Endothelial cell of umbilical vein (primary cell): ENCODE results near the gene CACNA2D3. TPM values are rescaled to one million over a fixed set of nuclear protein-coding genes. Genes with fewer than 3 reads are reported as not detected.

Experiments used
- BruUV-seq: library from RNA; stranded (reverse); fragments of 400-500 nt; replicated peaks from 2 replicates; lab custom pipeline; 2021; lab: Mats Ljungman, UMichigan
- CTCF ChIA-PET: fragments of 300-600, 350-600 bp; sonication (Branson Sonifier 250); formaldehyde crosslinking; loops from one replicate; lab custom pipeline; 2021; ENCODE audit warnings: antibody characterized with exemption, inconsistent platforms; lab: Charles Lee
- POLR2A ChIA-PET: fragments of 300-600, 350-600 bp; sonication (Branson Sonifier 250); formaldehyde crosslinking; loops from one replicate; lab custom pipeline; 2021; ENCODE audit warnings: antibody characterized with exemption, inconsistent platforms; lab: Charles Lee
- DNase-seq: peaks from one replicate; pipeline ENCODE4 v3.0.0-alpha.2; 2011; ENCODE audit warnings: low read depth, low spot score
- FAIRE-seq: peaks from 2 replicates; lab custom pipeline; 2011; peaks lifted over from hg19 to GRCh38; lab: Jason Lieb, UNC
- H2AFZ ChIP-seq: 2 replicates; pipeline ENCODE4 v1.6.0; 2012; ENCODE audit warnings: low read depth, low read length, control low read depth, inconsistent platforms
- H3K27ac ChIP-seq: 2 replicates; pipeline ENCODE4 v1.5.1; 2011; ENCODE audit warnings: low read depth, mild to moderate bottlenecking, control low read depth, low read length, moderate library complexity; ENCODE audit not compliant: insufficient read depth
- H3K27me3 ChIP-seq, 2 experiments: 2 replicates each; pipeline versions ENCODE4 v1.6.0 to v1.6.1; 2011; ENCODE audit warnings: low read length in 2 of 2, mixed read lengths in 1 of 2; ENCODE audit not compliant: control insufficient read depth in 2 of 2, insufficient read depth in 2 of 2
- H3K36me3 ChIP-seq, 2 experiments: 2 replicates in 1 of 2; 3 replicates in 1 of 2; pipeline ENCODE4 v1.5.1; 2011; ENCODE audit warnings: low read length in 2 of 2, mild to moderate bottlenecking in 1 of 2, moderate library complexity in 1 of 2; ENCODE audit not compliant: control insufficient read depth in 2 of 2, insufficient read depth in 2 of 2; ENCODE audit errors: extremely low read depth in 1 of 2
- H3K4me1 ChIP-seq: 3 replicates; pipeline ENCODE4 v1.5.1; 2011; ENCODE audit warnings: mild to moderate bottlenecking, low read length; ENCODE audit not compliant: control insufficient read depth, insufficient read depth; ENCODE audit errors: extremely low read depth
- H3K4me2 ChIP-seq: 2 replicates; pipeline ENCODE4 v1.6.1; 2011; ENCODE audit warnings: low read length, control low read depth, mixed read lengths; ENCODE audit not compliant: insufficient read depth
- H3K4me3 ChIP-seq, 3 experiments: fragments of 200-600 bp in 1 of 3; sonication (generic), shearing (Covaris generic) in 1 of 3; replicated peaks in 1 of 3; 2 replicates each; pipeline ENCODE4 v1.5.1; 2011 to 2016; ENCODE audit warnings: control low read depth in 3 of 3, low read length in 3 of 3, mild to moderate bottlenecking in 2 of 3, inconsistent platforms in 1 of 3, low read depth in 1 of 3, moderate library complexity in 1 of 3; ENCODE audit not compliant: insufficient read depth in 1 of 3
- H3K79me2 ChIP-seq: 2 replicates; pipeline ENCODE4 v1.6.0; 2012; ENCODE audit warnings: low read length, inconsistent platforms; ENCODE audit not compliant: control insufficient read depth, insufficient read depth
- H3K9ac ChIP-seq: replicated peaks from 2 replicates; pipeline ENCODE3; 2011; ENCODE audit warnings: low read length, control low read depth; ENCODE audit not compliant: insufficient read depth; ENCODE audit errors: extremely low read depth
- H3K9me1 ChIP-seq: replicated peaks from 3 replicates; pipeline ENCODE4 v1.6.0; 2011; ENCODE audit warnings: mild to moderate bottlenecking, low read length; ENCODE audit not compliant: control insufficient read depth, insufficient read depth; ENCODE audit errors: extremely low read depth
- H3K9me3 ChIP-seq: replicated peaks from 2 replicates; pipeline ENCODE4 v1.5.1; 2012; ENCODE audit warnings: low read length, inconsistent platforms; ENCODE audit not compliant: control insufficient read depth, insufficient read depth
- H4K20me1 ChIP-seq: replicated peaks from 2 replicates; pipeline ENCODE3; 2011; ENCODE audit warnings: mild to moderate bottlenecking, low read length; ENCODE audit not compliant: control insufficient read depth, insufficient read depth; ENCODE audit errors: extremely low read depth
- CTCF ChIP-seq, 2 donors: IDR thresholded peaks; 1 replicate in 1 of 2; 2 replicates in 1 of 2; pipeline ENCODE4 v1.5.1; 2011; ENCODE audit warnings: low read length in 2 of 2, mild to moderate bottlenecking in 2 of 2, moderate library complexity in 2 of 2, control low read depth in 1 of 2, inconsistent platforms in 1 of 2, low read depth in 1 of 2; ENCODE audit not compliant: insufficient read depth in 1 of 2; ENCODE audit errors: extremely low read depth in 1 of 2
- EZH2 ChIP-seq: IDR thresholded peaks from 2 replicates; pipeline ENCODE4 v1.6.1; 2012; ENCODE audit warnings: borderline replicate concordance, low read depth, mild to moderate bottlenecking, moderate library complexity, low read length, inconsistent platforms; ENCODE audit not compliant: severe bottlenecking
- FOS ChIP-seq: IDR thresholded peaks from 2 replicates; pipeline ENCODE4 v1.6.1; 2011; ENCODE audit warnings: mild to moderate bottlenecking, low read length, moderate library complexity, borderline replicate concordance; ENCODE audit not compliant: insufficient read depth
- GATA2 ChIP-seq: IDR thresholded peaks from 2 replicates; pipeline ENCODE4 v1.7.0; 2011; ENCODE audit warnings: low read depth, mild to moderate bottlenecking, moderate library complexity, mixed read lengths, low read length; ENCODE audit not compliant: insufficient read length, insufficient read depth
- JUN ChIP-seq: IDR thresholded peaks from 2 replicates; pipeline ENCODE4 v1.6.1; 2011; ENCODE audit warnings: borderline replicate concordance, low read depth; ENCODE audit not compliant: insufficient read length, insufficient read depth
- MAX ChIP-seq: IDR thresholded peaks from 2 replicates; pipeline ENCODE4 v1.6.1; 2011; ENCODE audit not compliant: insufficient read depth, insufficient read length
- MYC ChIP-seq: IDR thresholded peaks from one replicate; pipeline ENCODE4 v1.6.1; 2011; ENCODE audit warnings: mild to moderate bottlenecking, low read depth, low read length
- POLR2A ChIP-seq: IDR thresholded peaks from 2 replicates; pipeline ENCODE4 v1.6.1; 2012; ENCODE audit warnings: low read depth, mild to moderate bottlenecking, control low read depth, low read length
- POLR2AphosphoS5 ChIP-seq: IDR thresholded peaks from 2 replicates; pipeline ENCODE4 v1.6.1; 2012; ENCODE audit warnings: low read depth, mild to moderate bottlenecking, control low read depth, low read length, moderate library complexity; ENCODE audit not compliant: insufficient read depth
- dilution Hi-C: fragments of 300-500 bp; cut with MboI; formaldehyde crosslinking; loops from one replicate; pipeline ENCODE4 v1.15.0; 2019; ENCODE audit warnings: low sequenced_read_pairs; ENCODE audit not compliant: extremely low pct_ligation_motif_present
- intact Hi-C: fragments of 100-400 bp; cut with micrococcal nuclease; formaldehyde crosslinking; loops from one replicate; pipeline ENCODE4 v1.10.0; 2022
- polyA plus RNA-seq, 4 experiments: library from polyadenylated mRNA; depleted of rRNA in 3 of 4; stranded (reverse) in 3 of 4; unstranded in 1 of 4; fragments of >200 nt; gene quantifications; 2 replicates each; pipeline versions ENCODE4 v1.2.1 to v1.2.3, GENCODE V29; 2011 to 2012; ENCODE audit warnings: missing spikeins in 1 of 4
- total RNA-seq: library from RNA; stranded (reverse); gene quantifications from 2 replicates; pipeline ENCODE4 v1.2.3, GENCODE V29; 2021

CACNA2D3 gene
- total and polyA plus RNA-seq, 2 donors (not counting 3 experiments of a cell fraction or from before 2014, with no cell fraction given) = not detected

GRCh38 chr3:54506603-54507002 is 384.3 kb downstream of the CACNA2D3 start:
- no peak overlapping the region for H3K4me2 ChIP-seq
- no peak overlapping the region for H2AFZ ChIP-seq
- no peaks in the 10 kb centered on the region for H3K36me3 ChIP-seq
- DNase-seq (no peak), FAIRE-seq (no peak)
- no peaks in the 10 kb centered on the region for H4K20me1 ChIP-seq
- intact Hi-C loops (no loop called here), dilution Hi-C loops (no loop called here)
- H3K4me3 ChIP-seq = no peak overlapping the region
- no peak overlapping the region for H3K27ac ChIP-seq
- BruUV-seq = no TSS peak
- TF ChIP-seq GATA2 (no peak), POLR2A (no peak), MYC (no peak), EZH2 (no peak), CTCF (IDR thresholded peaks at IDR 0.05; ENCODE audit: extremely low read depth in 1 of 2, insufficient read depth in 1 of 2, low read depth in 1 of 2, low read length in 2 of 2) (no peak), FOS (no peak), POLR2AphosphoS5 (no peak), MAX (no peak), JUN (no peak)
- CTCF ChIA-PET = no interaction called here
- H3K79me2 ChIP-seq = no peaks in the 10 kb centered on the region
- POLR2A ChIA-PET = no interaction called here
- no peak overlapping the region for H3K9ac ChIP-seq
- H3K27me3 ChIP-seq = no peaks in the 10 kb centered on the region
- H3K9me3 ChIP-seq = no peaks in the 10 kb centered on the region
- H3K9me1 ChIP-seq = no peaks in the 10 kb centered on the region
- H3K4me1 ChIP-seq = no peaks in the 10 kb centered on the region
